Measurements from ENCODE around the gene CXADR.

GRCh38 chr21:17495680-17496079 is 17.2 kb upstream of the CXADR start:
- TF ChIP-seq CTCF (IDR thresholded peaks at IDR 0.05), result no peak
- no peak for TF ChIP-seq ZFX (IDR thresholded peaks at IDR 0.05; ENCODE audit: borderline replicate concordance)

Measured in 22Rv1 (cell line).